B cell (primary cell): ENCODE results near the gene CDC42BPB. TPM values are rescaled to one million over a fixed set of nuclear protein-coding genes. Genes with fewer than 3 reads are reported as not detected.

Experiments
- ATAC-seq: fragments of 200-7000 bp; cut with Tn5 transposase; one replicate; pipeline ENCODE4 v1.10.0; 2021; ENCODE audit warnings: low read depth, mild to moderate bottlenecking, moderate number of reproducible peaks, moderate library complexity
- CTCF ChIA-PET: fragments of 350-600 bp; sonication (Branson Sonifier 250); formaldehyde crosslinking; loops from one replicate; lab custom pipeline; 2021; ENCODE audit warnings: antibody characterized with exemption, inconsistent platforms; lab: Charles Lee
- POLR2A ChIA-PET: fragments of 350-600 bp; sonication (Branson Sonifier 250); formaldehyde crosslinking; loops from one replicate; lab custom pipeline; 2021; ENCODE audit warnings: antibody characterized with exemption; lab: Charles Lee
- DNase-seq: peaks from one replicate; pipeline ENCODE4 v3.0.0; 2013
- H2AFZ ChIP-seq: 2 replicates; pipeline ENCODE4 v1.6.1; 2012; ENCODE audit warnings: mild to moderate bottlenecking, low read depth, low read length; ENCODE audit not compliant: insufficient read depth, poor library complexity, severe bottlenecking
- H3K27ac ChIP-seq, 2 donors: 1 replicate in 1 of 2; 2 replicates in 1 of 2; pipeline ENCODE4 v1.5.1; 2012 to 2013; ENCODE audit warnings: low read length in 2 of 2, mild to moderate bottlenecking in 2 of 2, moderate library complexity in 1 of 2
- H3K27me3 ChIP-seq, 4 experiments: fragments of 200-600 bp in 1 of 4; sonication (generic) in 1 of 4; replicated peaks in 1 of 4; 1 replicate in 2 of 4; 2 replicates in 2 of 4; pipeline versions ENCODE4 v1.6.1 to v1.7.0; 2013 to 2016; ENCODE audit warnings: low read length in 3 of 4, mild to moderate bottlenecking in 2 of 4, mixed read lengths in 1 of 4, moderate library complexity in 1 of 4; ENCODE audit not compliant: insufficient read depth in 4 of 4, control insufficient read depth in 3 of 4; ENCODE audit errors: control extremely low read depth in 1 of 4
- H3K36me3 ChIP-seq, 2 experiments: replicated peaks in 1 of 2; 1 replicate in 1 of 2; 2 replicates in 1 of 2; pipeline versions ENCODE4 v1.6.1 to v1.7.1; 2013; ENCODE audit warnings: low read length in 1 of 2; ENCODE audit not compliant: insufficient read depth in 2 of 2, control insufficient read depth in 1 of 2; ENCODE audit errors: control extremely low read depth in 1 of 2, extremely low read depth in 1 of 2
- H3K4me1 ChIP-seq, 2 donors: fragments of 200-600 bp in 1 of 2; sonication (generic) in 1 of 2; 1 replicate in 1 of 2; 2 replicates in 1 of 2; pipeline versions ENCODE4 v1.5.1 to v1.6.1; 2013 to 2017; ENCODE audit warnings: low read length in 2 of 2; ENCODE audit not compliant: control insufficient read depth in 2 of 2, insufficient read depth in 2 of 2
- H3K4me2 ChIP-seq: replicated peaks from 2 replicates; pipeline ENCODE3; 2012; ENCODE audit warnings: mild to moderate bottlenecking, low read depth, low read length; ENCODE audit not compliant: poor library complexity, severe bottlenecking
- H3K4me3 ChIP-seq, 5 experiments: fragments of 200-600 bp in 1 of 5; sonication (generic) in 1 of 5; 1 replicate in 3 of 5; 2 replicates in 2 of 5; pipeline versions ENCODE4 v1.5.1 to v1.7.0; 2011 to 2016; ENCODE audit warnings: low read length in 4 of 5, mild to moderate bottlenecking in 4 of 5, low read depth in 2 of 5, control low read depth in 1 of 5, moderate library complexity in 1 of 5; ENCODE audit not compliant: insufficient read depth in 1 of 5; ENCODE audit errors: control extremely low read depth in 1 of 5, extremely low read depth in 1 of 5
- H3K79me2 ChIP-seq: fragments of 200-600 bp; sonication (generic); one replicate; pipeline ENCODE4 v1.6.0; 2016; ENCODE audit warnings: low read length; ENCODE audit not compliant: control insufficient read depth, insufficient read depth
- H3K9ac ChIP-seq: fragments of 200-600 bp; sonication (generic); 2 replicates; pipeline ENCODE4 v1.6.1; 2017; ENCODE audit warnings: mild to moderate bottlenecking, low read length, moderate library complexity
- H3K9me3 ChIP-seq, 3 donors: one replicate each; pipeline versions ENCODE4 v1.6.1 to v1.7.1; 2013; ENCODE audit warnings: low read length in 2 of 3; ENCODE audit not compliant: control insufficient read depth in 2 of 3, insufficient read depth in 1 of 3; ENCODE audit errors: control extremely low read depth in 1 of 3
- H4K20me1 ChIP-seq: 2 replicates; pipeline ENCODE4 v1.6.0; 2012; ENCODE audit warnings: mild to moderate bottlenecking, low read length; ENCODE audit not compliant: insufficient read depth, control insufficient read depth, poor library complexity, severe bottlenecking
- H3K27ac Mint-ChIP-seq: one replicate; pipeline ENCODE4 v1.8.0; 2021; ENCODE audit warnings: mixed read lengths
- H3K27me3 Mint-ChIP-seq: one replicate; pipeline ENCODE4 v1.8.0; 2021; ENCODE audit warnings: mixed read lengths
- H3K4me1 Mint-ChIP-seq: one replicate; pipeline ENCODE4 v1.8.0; 2021; ENCODE audit warnings: mixed read lengths
- H3K4me3 Mint-ChIP-seq: one replicate; pipeline ENCODE4 v1.8.0; 2021; ENCODE audit warnings: mixed read lengths
- H3K9me3 Mint-ChIP-seq: one replicate; pipeline ENCODE4 v1.8.0; 2022; ENCODE audit warnings: mixed read lengths; ENCODE audit not compliant: insufficient read depth
- EZH2 ChIP-seq: IDR thresholded peaks from 2 replicates; pipeline ENCODE4 v1.6.1; 2012; ENCODE audit warnings: borderline replicate concordance, low read depth, mild to moderate bottlenecking, moderate library complexity, low read length; ENCODE audit not compliant: insufficient read depth, poor library complexity, severe bottlenecking
- WGBS: methylation state at CpG from one replicate; pipeline ENCODE4 v1.1.5; 2013; ENCODE audit warnings: missing lambda C conversion rate; ENCODE audit not compliant: insufficient coverage; 5-methylcytosine and 5-hydroxymethylcytosine counted together
- intact Hi-C: fragments of 100-400 bp; cut with micrococcal nuclease; formaldehyde crosslinking; loops from one replicate; pipeline ENCODE4 v1.10.0; 2022
- polyA plus RNA-seq: library from polyadenylated mRNA; depleted of rRNA; stranded (reverse); fragments of >200 nt; gene quantifications from 2 replicates; pipeline ENCODE4 v1.2.3, GENCODE V29; 2012
- total RNA-seq, 2 donors: library from RNA; stranded (reverse); fragments of 120-200 nt in 1 of 2; gene quantifications; 1 replicate in 1 of 2; 2 replicates in 1 of 2; pipeline versions ENCODE4 v1.2.3 to v1.2.4, GENCODE V29; 2013 to 2022
- TF ChIP-seq, protein P1 (sequence below): fragments of 200-600 bp; IDR thresholded peaks from one replicate; pipeline ENCODE4 v1.8.0; 2022; ENCODE audit warnings: antibody characterized with exemption, mild to moderate bottlenecking

The CDC42BPB gene
- total and polyA plus RNA-seq, 2 donors (not counting 1 experiment from before 2014, with no cell fraction given), result 23.9 to 52.5 TPM

DNA sequence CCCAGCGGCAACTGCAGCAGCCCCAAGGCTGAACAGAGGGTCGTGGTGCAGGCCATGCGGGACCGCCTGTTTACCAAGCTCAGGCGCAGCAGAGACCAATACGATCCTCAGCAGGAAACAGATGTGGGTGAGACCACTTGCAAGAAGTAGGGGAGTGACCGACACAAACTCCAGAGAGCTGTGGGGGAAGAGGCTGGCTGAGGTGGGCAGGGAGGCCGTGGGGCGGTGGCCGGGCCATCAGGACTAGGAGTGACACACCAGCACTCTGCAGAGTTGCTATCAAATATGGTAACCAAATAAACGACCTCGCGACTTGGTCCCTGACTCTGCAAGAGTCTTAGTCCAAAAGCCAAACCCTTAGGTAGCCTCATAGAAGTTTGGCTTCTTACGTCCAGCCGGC lies 104.2 kb downstream of the CDC42BPB start:
- CTCF ChIA-PET, result no interaction called here
- Histone ChIP-seq H3K4me3 (no peak overlapping the region), H3K79me2 (no peaks in the 10 kb centered on the region), H3K27me3 (no peaks in the 10 kb centered on the region), H3K4me2 (no peak overlapping the region), H3K9ac (no peak overlapping the region), H3K27ac (no peak overlapping the region), H2AFZ (no peak overlapping the region), H3K9me3 (no peaks in the 10 kb centered on the region), H3K4me1 (peaks cover 17 to 20% of the 10 kb centered on the region in 2 donors), H4K20me1 (no peaks in the 10 kb centered on the region), H3K36me3 (peaks cover 0 to 36% of the 10 kb centered on the region in 2 experiments)
- Mint-ChIP-seq H3K9me3 (no peaks in the 10 kb centered on the region), H3K4me3 (no peak overlapping the region), H3K4me1 (peaks cover 15% of the 10 kb centered on the region), H3K27me3 (no peaks in the 10 kb centered on the region), H3K27ac (no peak overlapping the region)
- TF ChIP-seq, protein P1, sequence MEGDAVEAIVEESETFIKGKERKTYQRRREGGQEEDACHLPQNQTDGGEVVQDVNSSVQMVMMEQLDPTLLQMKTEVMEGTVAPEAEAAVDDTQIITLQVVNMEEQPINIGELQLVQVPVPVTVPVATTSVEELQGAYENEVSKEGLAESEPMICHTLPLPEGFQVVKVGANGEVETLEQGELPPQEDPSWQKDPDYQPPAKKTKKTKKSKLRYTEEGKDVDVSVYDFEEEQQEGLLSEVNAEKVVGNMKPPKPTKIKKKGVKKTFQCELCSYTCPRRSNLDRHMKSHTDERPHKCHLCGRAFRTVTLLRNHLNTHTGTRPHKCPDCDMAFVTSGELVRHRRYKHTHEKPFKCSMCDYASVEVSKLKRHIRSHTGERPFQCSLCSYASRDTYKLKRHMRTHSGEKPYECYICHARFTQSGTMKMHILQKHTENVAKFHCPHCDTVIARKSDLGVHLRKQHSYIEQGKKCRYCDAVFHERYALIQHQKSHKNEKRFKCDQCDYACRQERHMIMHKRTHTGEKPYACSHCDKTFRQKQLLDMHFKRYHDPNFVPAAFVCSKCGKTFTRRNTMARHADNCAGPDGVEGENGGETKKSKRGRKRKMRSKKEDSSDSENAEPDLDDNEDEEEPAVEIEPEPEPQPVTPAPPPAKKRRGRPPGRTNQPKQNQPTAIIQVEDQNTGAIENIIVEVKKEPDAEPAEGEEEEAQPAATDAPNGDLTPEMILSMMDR, result no peak
- TF ChIP-seq EZH2, result no peak
- intact Hi-C loops, result no loop called here
- POLR2A ChIA-PET, result no interaction called here
- ATAC-seq, result no peak
- WGBS, result 82% methylated on average over 15 of the region's 15 CpGs
- DNase-seq, result no peak

DNA sequence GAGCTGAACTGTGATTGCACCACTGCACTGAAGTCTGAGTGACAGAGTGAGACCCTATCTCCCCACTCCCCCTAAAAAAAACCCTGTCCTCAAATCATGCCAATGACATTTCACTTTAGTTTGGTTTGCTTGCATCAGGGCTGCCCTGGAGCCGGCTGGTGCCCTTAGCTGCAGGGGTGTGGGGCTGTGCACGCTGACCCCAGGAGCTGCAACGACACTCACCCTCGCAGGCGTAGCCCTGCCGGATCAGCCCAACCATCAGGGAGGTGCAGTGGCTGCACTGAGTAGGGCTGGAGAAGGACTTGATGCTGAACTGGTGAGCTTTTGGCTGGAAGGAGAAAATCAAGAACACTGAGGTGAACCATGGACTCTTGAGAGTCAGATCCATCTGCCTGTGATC lies 105.1 kb downstream of the CDC42BPB start:
- DNase-seq (no peak), ATAC-seq (no peak)
- CTCF ChIA-PET, result no interaction called here
- Mint-ChIP-seq H3K4me3 (no peak overlapping the region), H3K9me3 (no peaks in the 10 kb centered on the region), H3K27ac (no peak overlapping the region), H3K27me3 (no peaks in the 10 kb centered on the region), H3K4me1 (peaks cover 20% of the 10 kb centered on the region)
- WGBS, result 99% methylated on average over 6 of the region's 6 CpGs
- TF ChIP-seq, protein P1, result no peak
- TF ChIP-seq EZH2, result no peak
- no peaks in the 10 kb centered on the region for H3K27me3 ChIP-seq
- no peaks in the 10 kb centered on the region for H3K9me3 ChIP-seq
- no peaks in the 10 kb centered on the region for H3K79me2 ChIP-seq
- intact Hi-C loops, result no loop called here
- H3K27ac ChIP-seq, result no peak overlapping the region
- no peaks in the 10 kb centered on the region for H4K20me1 ChIP-seq
- no peak overlapping the region for H3K4me2 ChIP-seq
- H3K9ac ChIP-seq, result no peak overlapping the region
- H3K4me1 ChIP-seq, result peaks cover 17 to 24% of the 10 kb centered on the region in 2 donors
- POLR2A ChIA-PET, result no interaction called here
- H3K36me3 ChIP-seq, result peaks cover 0 to 28% of the 10 kb centered on the region in 2 experiments
- H3K4me3 ChIP-seq, result no peak overlapping the region
- no peak overlapping the region for H2AFZ ChIP-seq
